Head of caudate nucleus (tissue), 42 donors: ENCODE results near the gene CEP290.

Source experiments
- DNase-seq, 42 donors: peaks; one replicate each; pipeline versions ENCODE4 v3.0.0 to v3.0.0-alpha.2; 2020 to 2021; ENCODE audit warnings: mixed read lengths in 7 of 42
- intact Hi-C: fragments of 100-400 bp; cut with DNase I; formaldehyde crosslinking; loops from one replicate; pipeline ENCODE4 v1.15.0; 2022

Gene CEP290

GRCh38 chr12:88141774-88142609, at the start of gene CEP290, which contains the start of gene TMTC3:
Gene CEP290 (minus strand): TSS chr12:88142088. CDS start chr12:88141307, 781 bp downstream.
Gene TMTC3 (plus strand): TSS chr12:88142307. CDS start chr12:88148316, 6,009 bp downstream.
- intact Hi-C loops: loop anchor here (5.0 kb wide), 1 partner anchor 110 kb away; no protein-coding TSS in a partner anchor
- peak; percentile 94 to 99 (median 98) for DNase-seq

- intact Hi-C loops: no loop called here
- DNase-seq: no peak
Measured at GRCh38 chr12:88188180-88188579, 46.3 kb upstream of the CEP290 start.

DNA sequence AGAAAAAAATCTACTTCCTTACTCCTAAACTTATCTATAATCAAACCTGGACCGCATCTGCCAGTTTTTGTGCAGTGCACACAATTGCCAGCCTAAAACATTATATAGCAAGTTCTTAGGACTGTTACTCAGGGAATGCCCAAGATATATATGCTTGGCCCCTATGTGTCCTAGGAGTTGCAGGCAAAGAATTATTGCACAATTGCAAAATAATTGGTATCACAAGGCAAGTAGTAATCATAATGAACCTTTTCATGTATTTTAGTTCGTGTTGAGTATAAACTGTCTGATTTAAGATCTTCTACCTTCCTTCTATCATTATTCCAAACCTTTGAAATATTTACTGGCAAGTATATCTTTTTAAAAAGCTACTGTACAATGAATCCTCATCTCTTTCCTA, 45.7 kb upstream of the CEP290 start:
- no peak for DNase-seq
- intact Hi-C loops: no loop called here

DNA sequence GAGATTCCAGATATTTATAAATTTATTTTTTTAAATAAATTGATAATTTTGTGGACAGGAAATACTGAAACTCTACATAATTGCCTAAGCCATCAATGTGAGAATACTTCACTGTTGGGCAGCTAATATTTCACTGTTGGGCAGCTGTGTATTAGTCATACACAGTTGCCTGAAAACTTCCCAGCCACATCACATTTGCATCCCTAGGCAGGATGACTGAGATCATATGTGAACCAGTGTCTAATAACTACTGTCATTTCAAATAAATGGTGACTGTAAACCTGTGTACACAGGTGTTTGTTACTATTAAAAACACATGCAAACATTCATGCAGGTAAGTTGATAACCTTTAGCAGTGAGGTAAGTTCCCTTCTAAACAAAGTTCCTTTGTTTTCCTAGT, 44.1 kb upstream of the CEP290 start:
- no peak for DNase-seq
- intact Hi-C loops: no loop called here

DNA sequence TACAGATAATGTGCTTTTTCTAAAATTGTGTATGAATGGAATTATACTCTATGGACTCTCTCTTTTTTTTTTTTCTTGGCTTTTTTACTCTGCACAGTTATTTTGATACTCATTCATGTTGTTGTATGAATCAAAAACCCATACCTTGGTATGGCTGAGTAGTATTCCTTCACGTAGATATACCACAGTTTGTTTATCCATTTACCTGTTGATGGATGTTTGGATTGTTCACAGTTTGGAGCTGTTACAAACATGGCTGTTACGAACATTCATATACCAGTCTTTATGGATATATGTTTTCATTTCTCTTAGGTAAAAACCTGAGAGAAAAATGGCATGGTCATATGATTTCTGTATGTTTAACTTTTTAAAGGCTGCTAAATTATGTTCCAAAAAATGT, 43.4 kb upstream of the CEP290 start:
- DNase-seq: no peak
- intact Hi-C loops: no loop called here

DNA sequence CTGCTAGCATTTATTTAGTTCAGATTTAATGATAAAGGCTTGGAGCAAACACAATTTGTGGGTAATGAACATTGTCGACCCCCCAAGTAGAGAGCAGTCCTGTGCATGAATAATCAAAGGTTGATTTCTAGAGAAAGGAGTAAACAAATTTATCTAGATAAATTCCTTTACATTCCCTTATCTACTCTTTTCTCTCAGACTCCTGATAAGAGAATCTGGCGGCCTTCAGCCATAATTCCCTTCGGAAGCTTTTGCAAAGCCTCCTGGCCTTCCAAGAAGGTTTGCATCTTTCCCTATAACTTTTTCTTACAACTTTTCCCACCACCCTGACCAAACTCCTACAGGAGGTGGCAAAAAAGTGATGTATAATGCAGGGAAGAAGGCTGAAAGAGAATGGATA, 42.3 kb upstream of the CEP290 start:
- intact Hi-C loops: no loop called here
- no peak for DNase-seq

- no peak for DNase-seq
- intact Hi-C loops: no loop called here
Measured at GRCh38 chr12:88182416-88182815, 40.5 kb upstream of the CEP290 start.

DNA sequence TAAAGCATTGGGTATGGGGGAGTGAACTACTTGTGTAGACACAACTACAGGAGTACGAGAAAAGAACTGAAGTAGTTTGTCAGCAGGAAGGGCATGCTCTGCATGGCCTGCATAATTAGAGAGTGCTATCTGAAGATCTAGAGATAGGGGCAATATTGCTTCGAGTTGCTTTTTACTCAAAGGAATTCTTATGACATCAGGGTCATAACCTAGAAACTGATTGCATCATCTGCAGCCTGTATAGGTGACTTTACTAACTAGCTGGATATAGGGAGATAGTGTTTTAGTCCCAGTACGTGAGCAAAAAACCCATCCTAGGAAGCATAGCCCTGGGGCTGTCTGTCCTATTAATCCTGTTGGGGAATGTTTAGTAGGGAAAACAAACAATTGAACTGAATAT, 40.0 kb upstream of the CEP290 start:
- no peak for DNase-seq
- intact Hi-C loops: no loop called here

DNA sequence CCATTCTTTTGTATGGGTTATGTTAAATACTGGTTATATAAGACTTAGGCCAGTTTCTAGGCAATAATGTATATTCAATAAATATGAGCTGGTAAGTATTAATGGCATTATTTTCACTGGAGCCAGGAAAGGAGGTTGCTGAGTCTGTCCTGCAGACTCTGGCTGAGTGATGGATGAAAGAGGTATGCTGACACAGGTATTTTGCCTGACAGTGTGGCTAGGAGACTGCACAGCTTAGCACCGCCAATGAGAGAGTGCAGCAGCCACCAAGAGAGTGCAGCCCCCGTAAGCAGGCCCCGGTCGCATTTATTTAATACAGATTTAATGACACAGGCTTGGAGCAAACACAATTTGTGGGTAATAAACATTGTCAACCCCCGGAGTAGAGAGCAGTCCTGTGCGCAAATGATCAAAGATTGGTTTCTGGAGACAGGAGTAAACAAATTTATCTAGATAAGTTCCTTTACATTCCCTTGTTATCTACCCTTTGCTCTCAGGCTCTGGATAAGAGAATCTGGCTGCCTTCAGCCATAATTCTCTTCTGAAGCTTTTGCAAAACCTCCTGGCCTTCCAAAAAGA, 37.6 kb upstream of the CEP290 start:
- no peak for DNase-seq
- intact Hi-C loops: no loop called here

DNA sequence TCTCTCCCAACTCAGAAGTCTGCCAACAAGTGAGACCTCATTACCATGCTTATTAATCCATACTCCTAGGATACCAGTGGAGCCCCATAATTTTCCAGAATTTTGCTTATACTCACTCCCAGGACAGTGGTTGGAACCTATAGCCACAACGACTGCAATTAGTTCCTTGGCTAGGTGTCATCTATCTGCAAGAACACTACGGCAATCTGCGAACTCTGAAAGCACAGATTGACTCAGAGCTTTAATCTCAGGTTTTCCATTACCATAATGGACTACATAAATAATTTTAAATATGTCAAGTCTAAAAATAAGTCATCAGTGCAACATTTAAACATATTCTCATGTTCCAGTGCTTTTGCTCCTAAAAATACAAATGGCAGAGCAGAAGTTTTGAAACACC, 33.7 kb upstream of the CEP290 start:
- no peak for DNase-seq
- intact Hi-C loops: no loop called here

DNA sequence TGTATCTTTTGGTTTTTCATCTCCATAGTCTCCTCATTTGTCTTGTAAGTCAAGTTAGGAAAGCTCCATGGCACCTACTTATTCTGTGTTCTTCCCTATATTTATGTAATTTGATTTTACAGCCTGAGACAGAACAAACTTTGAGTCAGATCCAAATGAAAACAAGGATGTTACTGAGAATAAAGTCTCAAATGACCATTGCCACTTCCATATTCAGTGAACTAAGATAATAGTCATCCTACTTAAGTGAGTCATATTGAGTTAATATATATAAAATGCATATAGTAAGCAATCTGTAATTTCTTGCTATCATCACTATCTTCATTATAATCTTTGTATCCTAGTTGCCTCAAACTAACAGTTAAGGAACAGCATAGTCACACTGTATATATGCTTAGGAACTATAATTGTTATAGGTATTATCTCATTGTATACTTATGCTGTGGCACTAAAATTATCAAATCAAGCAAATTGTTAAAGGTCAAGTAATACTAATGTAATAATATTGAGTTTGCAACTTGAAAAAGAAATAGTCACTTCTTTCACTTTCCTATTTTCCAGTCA, 31.0 kb upstream of the CEP290 start:
- intact Hi-C loops: no loop called here
- no peak for DNase-seq

DNA sequence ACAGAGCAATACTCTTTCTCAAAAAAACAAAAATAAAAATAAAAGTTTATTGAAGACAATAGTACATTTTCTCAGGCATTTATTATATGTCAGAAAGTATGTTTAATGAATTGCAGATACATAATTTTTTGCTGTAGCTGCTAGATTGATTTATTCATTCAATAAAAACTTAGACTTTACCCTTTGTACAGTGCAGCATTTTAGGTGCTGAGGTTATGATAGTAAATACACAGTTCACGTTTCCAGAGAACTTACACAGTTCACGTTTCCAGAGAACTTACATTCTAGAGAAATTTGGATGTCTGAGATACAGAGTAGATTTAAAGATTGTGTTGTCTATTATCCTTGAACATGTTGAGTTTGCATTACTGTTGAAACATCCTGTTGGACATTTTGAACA, 25.5 kb upstream of the CEP290 start:
- intact Hi-C loops: no loop called here
- DNase-seq: no peak

DNA sequence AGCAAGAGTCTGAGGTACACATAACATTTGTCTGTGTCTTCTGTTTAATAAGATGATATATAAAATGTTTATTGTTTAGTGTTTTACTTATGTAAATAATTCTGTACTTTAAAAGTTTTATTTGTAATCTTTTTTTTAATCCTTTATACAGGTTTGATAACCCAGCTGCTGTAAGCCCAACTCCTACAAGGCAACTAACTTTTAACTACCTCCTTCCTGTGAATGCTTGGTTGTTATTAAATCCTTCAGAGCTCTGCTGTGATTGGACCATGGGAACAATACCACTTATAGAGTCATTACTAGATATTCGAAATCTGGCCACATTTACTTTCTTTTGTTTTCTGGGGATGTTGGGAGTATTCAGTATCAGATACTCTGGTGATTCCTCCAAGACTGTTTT, 24.3 kb upstream of the CEP290 start:
- intact Hi-C loops: no loop called here
- no peak for DNase-seq

DNA sequence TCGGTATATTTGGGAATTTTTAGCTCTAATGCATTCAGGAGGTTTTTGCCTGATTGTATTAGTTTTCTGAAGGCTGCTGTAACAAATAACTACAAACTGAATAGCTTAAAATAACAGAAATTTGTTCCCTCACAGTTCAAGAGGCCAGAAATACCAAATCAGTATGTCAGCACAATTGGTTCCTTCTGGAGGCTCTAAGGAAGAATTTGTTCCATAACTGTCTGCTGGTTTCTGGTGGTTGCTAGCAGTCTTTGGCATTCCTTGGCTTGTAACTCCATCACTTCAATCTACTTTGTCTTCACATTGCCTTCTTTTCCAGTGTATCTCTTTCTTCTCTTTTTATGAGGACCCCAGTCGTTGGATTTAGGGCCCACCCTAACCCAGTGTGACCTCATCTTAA, 21.5 kb upstream of the CEP290 start:
- DNase-seq: no peak
- intact Hi-C loops: no loop called here

DNA sequence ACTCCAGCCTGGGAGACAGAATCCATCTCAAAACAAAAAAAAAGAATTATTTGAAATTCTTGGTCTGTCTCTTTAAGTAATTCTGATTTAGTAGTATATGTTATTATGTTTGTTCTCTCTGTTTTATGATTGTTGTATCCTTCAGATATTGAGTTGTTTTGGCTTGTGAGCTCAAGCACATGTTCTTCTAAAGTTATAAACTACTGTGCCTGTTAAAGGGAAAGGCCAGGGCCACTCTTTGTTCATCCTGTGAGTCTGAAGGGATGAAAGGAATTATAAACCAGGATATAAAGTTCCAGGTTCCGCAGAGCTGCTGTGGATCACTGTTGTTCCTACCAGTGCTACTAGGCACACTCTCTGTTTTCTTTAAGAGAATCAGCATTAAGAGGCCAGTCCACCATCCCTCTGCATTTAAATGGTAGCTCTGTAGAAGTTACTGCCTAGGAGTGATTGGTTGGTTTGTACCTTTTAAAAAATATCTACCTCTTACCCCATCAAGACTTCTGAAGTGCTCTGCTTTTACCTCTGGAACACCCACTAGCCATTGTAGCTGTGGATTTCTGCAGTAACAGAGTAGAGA, 14.3 kb upstream of the CEP290 start:
- no peak for DNase-seq
- intact Hi-C loops: no loop called here

DNA sequence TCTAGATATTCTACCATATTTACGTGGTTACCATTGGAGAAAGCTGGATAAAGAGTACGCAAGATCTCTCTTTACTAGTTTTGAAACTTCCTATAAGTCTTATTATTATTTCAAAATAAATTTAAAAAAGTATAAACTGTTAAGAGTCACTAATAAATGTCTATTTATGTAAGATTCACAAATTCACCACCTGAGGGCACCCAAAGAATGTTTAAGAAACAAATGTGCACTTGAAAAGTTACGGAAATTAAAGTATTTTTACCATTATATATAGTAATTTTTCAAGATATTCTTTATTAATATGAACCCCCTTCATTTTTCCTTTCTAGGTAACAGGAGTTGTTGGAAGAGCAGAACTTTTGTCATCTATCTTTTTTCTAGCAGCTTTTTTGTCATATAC, 12.1 kb upstream of the CEP290 start:
- intact Hi-C loops: no loop called here
- no peak for DNase-seq

- intact Hi-C loops: no loop called here
- no peak for DNase-seq
Measured at GRCh38 chr12:88150063-88150462, 8.2 kb upstream of the CEP290 start.

DNA sequence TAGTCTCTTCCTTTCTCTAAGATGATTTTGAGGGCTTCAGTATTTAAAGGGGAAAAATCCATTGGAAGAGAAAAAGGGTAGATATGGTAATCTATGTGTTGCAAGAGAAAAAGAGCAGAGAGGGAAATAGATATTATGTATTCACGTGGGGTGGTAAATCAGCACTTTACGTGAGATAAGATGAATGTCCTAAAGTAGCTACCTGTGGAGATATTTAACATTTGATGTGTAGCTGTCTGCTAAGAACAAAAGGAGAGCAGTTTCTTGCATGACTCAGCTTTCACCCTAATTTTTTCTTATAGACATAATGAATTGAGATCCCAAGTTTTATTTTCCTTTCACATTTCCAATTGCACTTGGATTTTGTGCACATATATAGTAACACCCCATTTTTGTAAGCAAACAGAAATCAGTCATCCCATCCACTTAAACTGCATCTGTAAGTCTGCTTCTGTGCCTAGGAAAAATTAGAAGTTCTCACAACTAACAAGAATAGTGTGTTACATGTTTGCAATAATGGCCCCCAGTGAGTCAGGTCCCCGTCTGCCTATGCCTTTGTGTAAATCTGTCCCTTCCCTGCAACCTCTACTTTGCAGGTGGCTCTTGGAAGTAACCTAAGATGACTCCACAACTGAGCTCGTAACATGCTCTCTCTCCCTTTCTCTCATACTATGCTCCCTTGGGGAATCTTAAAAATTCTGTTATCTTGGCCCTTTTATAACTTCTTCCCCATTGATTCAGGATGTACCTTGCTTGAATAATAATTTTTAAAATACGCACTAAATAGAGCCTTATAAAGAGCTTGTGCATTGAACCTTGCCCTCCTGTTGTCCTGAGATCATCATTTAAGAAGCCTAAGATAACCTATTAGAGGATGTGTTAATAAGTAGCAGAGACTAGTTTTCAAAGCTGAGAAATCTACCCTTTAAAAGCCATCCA, 3.9 kb upstream of the CEP290 start:
- no peak for DNase-seq
- intact Hi-C loops: no loop called here
